SK-N-SH treated with all-trans-retinoic acid at 6 μM for 48 hours (cell line): ENCODE results near the gene PTF1A.

Experiments
- ATAC-seq: fragments of 200-7000 bp; cut with Tn5 transposase; 3 replicates; pipeline ENCODE4 v1.9.1; 2020; ENCODE audit warnings: mild to moderate bottlenecking, moderate library complexity
- ARNTL ChIP-seq: fragments of 450-650 bp; formaldehyde crosslinking; IDR thresholded peaks from 2 replicates; pipeline ENCODE4 v1.5.0; 2020; ENCODE audit warnings: low read depth, mild to moderate bottlenecking, moderate library complexity, borderline replicate concordance
- BACH2 ChIP-seq: fragments of 250-450 bp; sonication (Bioruptor Pico); IDR thresholded peaks from 2 replicates; pipeline ENCODE4 v1.9.0; 2021; ENCODE audit warnings: mild to moderate bottlenecking, borderline replicate concordance
- ESRRG ChIP-seq: fragments of 250-450 bp; sonication (Bioruptor Pico); IDR thresholded peaks from 2 replicates; pipeline ENCODE4 v1.6.1; 2021; ENCODE audit warnings: mild to moderate bottlenecking
- GLIS3 ChIP-seq: fragments of 250-450 bp; sonication (Bioruptor Pico); IDR thresholded peaks from 2 replicates; pipeline ENCODE4 v1.5.0; 2020; ENCODE audit warnings: mild to moderate bottlenecking, moderate library complexity
- ISL1 ChIP-seq: fragments of 250-450 bp; sonication (Bioruptor Pico); IDR thresholded peaks from 2 replicates; pipeline ENCODE4 v2.1.2; 2022; ENCODE audit warnings: mild to moderate bottlenecking, moderate library complexity
- OSR1 ChIP-seq: fragments of 250-450 bp; sonication (Bioruptor Pico); IDR thresholded peaks from 2 replicates; pipeline ENCODE4 v1.8.0; 2022; ENCODE audit warnings: moderate library complexity, mild to moderate bottlenecking, inconsistent platforms
- PATZ1 ChIP-seq: fragments of 250-450 bp; sonication (Bioruptor Pico); IDR thresholded peaks from 2 replicates; pipeline ENCODE4 v1.8.0; 2020; ENCODE audit warnings: mild to moderate bottlenecking, moderate library complexity, borderline replicate concordance
- POU6F1 ChIP-seq: fragments of 250-450 bp; sonication (Bioruptor Pico); IDR thresholded peaks from 2 replicates; pipeline ENCODE4 v1.8.0; 2021; ENCODE audit warnings: low read depth, mild to moderate bottlenecking, moderate library complexity, borderline replicate concordance
- PPARA ChIP-seq: fragments of 250-450 bp; sonication (Bioruptor Pico); IDR thresholded peaks from 2 replicates; pipeline ENCODE4 v1.5.0; 2020; ENCODE audit warnings: mild to moderate bottlenecking, borderline replicate concordance
- TCF4 ChIP-seq: fragments of 250-450 bp; sonication (Bioruptor Pico); IDR thresholded peaks from 2 replicates; pipeline ENCODE4 v1.8.0; 2021; ENCODE audit warnings: mild to moderate bottlenecking, moderate library complexity, borderline replicate concordance
- ZC3H10 ChIP-seq: fragments of 250-450 bp; sonication (Bioruptor Pico); IDR thresholded peaks from 2 replicates; pipeline ENCODE4 v1.5.1; 2021; ENCODE audit warnings: mild to moderate bottlenecking, moderate library complexity
- ZFP3 ChIP-seq: fragments of 250-450 bp; sonication (Bioruptor Pico); IDR thresholded peaks from 2 replicates; pipeline ENCODE4 v1.5.0; 2020; ENCODE audit warnings: mild to moderate bottlenecking, moderate library complexity
- ZNF565 ChIP-seq: fragments of 450-650 bp; formaldehyde crosslinking; conservative IDR thresholded peaks from 2 replicates; pipeline ENCODE4 v1.5.0; 2020; ENCODE audit warnings: low read depth, mild to moderate bottlenecking, moderate library complexity
- ZNF70 ChIP-seq: fragments of 450-650 bp; formaldehyde crosslinking; IDR thresholded peaks from 2 replicates; pipeline ENCODE4 v1.5.0; 2020; ENCODE audit warnings: mild to moderate bottlenecking, moderate library complexity
- ZNF8 ChIP-seq: fragments of 450-650 bp; formaldehyde crosslinking; IDR thresholded peaks from 2 replicates; pipeline ENCODE4 v1.5.0; 2020; ENCODE audit warnings: mild to moderate bottlenecking, moderate library complexity
- TF ChIP-seq, protein P1 (sequence below): fragments of 250-450 bp; sonication (Bioruptor Pico); IDR thresholded peaks from 2 replicates; pipeline ENCODE4 v1.5.0; 2020; ENCODE audit warnings: mild to moderate bottlenecking, moderate library complexity
- TF ChIP-seq, protein P2 (sequence below): fragments of 250-450 bp; sonication (Bioruptor Pico); IDR thresholded peaks from 2 replicates; pipeline ENCODE4 v1.5.1; 2021; ENCODE audit warnings: mild to moderate bottlenecking, moderate library complexity

PTF1A gene

DNA sequence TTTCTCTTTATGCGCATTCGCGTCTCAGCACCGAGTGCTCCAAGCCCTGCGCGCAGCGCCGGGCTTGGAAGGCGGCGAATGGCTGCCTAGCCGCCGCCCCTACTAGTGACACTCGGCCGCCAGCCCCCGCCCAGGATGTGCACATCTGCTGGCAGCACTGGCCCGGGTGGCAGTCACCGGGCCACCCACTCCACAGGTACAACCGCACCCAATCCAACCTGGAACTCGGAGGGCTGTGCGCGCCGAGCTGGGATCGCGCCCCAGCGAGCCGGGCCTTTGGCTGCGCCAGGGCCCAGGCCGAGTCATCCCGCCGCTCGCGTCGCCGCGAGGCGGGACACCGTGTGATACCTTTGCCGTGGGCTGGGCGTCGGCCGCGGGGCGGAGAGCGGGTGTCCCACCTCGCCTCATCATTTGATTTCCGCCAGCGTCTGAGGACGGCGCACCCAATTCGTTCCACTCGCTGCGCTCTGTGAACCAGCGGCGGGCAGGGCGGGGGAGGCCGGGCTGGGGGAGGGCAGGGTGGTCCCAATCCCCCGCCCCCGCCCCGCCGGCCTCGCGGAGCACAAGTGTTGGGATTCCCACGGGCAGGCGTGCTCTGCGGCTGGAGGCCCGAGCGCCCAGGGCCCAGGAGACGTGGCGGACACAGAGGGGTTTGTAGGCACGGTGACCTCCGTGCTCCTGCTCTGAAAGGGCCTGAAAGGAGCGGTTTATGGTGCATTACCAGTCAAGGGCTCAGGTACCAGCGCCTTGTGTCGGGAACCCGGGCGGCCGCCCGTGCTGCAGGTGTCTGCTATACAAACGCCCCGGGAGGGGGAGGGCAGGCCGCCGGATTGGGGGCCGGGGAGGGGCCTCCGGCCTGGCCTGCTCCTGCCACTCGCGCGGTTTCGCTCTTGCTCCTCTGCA is 17.8 kb upstream of the PTF1A start:
- no peak for ATAC-seq
- no peak for TF ChIP-seq ZNF8

- ATAC-seq: no peak
- no peak for TF ChIP-seq ARNTL (CRISPR knock-in tag)
- no peak for TF ChIP-seq OSR1 (CRISPR knock-in tag)
- no peak for TF ChIP-seq ZNF70 (CRISPR knock-in tag)
- TF ChIP-seq ISL1: no peak
- TF ChIP-seq PPARA (CRISPR knock-in tag): no peak
- TF ChIP-seq POU6F1 (CRISPR knock-in tag): no peak
- no peak for TF ChIP-seq GLIS3 (CRISPR knock-in tag)
Observed at GRCh38 chr10:23174977-23175512, 17.1 kb upstream of the PTF1A start.

DNA sequence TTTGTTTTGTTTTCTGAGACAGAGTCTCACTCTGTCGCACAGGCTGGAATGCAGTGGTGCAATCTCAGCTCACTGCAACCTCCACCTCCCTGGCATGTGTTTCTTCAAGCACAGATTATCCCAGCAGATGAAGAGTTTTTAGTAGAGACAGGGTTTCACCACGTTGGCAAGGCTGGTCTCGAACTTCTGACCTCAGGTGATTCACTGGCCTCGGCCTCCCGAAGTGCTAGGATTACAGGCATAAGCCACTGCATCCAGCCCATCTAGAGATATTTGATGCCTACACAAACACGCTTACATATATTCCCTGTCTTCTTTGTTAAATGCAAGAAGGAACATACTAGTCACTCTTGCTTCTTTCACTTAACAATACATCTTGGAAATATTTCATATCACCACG is 5.9 kb upstream of the PTF1A start:
- TF ChIP-seq ZNF8: no peak
- ATAC-seq: no peak

DNA sequence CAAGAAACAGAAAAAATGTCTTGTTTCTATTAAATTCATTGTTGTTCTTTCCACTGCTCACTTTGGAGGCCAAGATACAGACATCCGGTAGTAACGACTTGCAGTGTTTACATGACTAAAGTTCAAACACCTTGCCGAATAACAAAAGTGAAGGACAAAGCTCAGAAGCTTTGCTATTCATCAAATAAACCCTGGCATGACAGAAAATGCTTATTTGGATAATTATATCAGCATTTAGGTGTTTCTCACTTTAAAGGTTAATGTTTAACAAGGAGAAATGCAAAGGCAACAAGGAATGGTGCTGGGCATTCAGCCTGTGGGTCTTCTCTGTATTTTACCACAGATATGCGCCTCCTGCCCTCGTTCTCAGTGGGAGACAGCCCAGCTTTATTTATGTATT is 5.4 kb upstream of the PTF1A start:
- TF ChIP-seq ZC3H10 (CRISPR knock-in tag) (no peak), PPARA (CRISPR knock-in tag) (no peak), ZFP3 (no peak), TCF4 (CRISPR knock-in tag) (no peak), PATZ1 (CRISPR knock-in tag) (no peak), BACH2 (no peak), ZNF565 (CRISPR knock-in tag) (no peak)
- TF ChIP-seq, protein P1, sequence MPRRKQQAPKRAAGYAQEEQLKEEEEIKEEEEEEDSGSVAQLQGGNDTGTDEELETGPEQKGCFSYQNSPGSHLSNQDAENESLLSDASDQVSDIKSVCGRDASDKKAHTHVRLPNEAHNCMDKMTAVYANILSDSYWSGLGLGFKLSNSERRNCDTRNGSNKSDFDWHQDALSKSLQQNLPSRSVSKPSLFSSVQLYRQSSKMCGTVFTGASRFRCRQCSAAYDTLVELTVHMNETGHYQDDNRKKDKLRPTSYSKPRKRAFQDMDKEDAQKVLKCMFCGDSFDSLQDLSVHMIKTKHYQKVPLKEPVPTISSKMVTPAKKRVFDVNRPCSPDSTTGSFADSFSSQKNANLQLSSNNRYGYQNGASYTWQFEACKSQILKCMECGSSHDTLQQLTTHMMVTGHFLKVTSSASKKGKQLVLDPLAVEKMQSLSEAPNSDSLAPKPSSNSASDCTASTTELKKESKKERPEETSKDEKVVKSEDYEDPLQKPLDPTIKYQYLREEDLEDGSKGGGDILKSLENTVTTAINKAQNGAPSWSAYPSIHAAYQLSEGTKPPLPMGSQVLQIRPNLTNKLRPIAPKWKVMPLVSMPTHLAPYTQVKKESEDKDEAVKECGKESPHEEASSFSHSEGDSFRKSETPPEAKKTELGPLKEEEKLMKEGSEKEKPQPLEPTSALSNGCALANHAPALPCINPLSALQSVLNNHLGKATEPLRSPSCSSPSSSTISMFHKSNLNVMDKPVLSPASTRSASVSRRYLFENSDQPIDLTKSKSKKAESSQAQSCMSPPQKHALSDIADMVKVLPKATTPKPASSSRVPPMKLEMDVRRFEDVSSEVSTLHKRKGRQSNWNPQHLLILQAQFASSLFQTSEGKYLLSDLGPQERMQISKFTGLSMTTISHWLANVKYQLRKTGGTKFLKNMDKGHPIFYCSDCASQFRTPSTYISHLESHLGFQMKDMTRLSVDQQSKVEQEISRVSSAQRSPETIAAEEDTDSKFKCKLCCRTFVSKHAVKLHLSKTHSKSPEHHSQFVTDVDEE (CRISPR knock-in tag): no peak
- TF ChIP-seq, protein P2, sequence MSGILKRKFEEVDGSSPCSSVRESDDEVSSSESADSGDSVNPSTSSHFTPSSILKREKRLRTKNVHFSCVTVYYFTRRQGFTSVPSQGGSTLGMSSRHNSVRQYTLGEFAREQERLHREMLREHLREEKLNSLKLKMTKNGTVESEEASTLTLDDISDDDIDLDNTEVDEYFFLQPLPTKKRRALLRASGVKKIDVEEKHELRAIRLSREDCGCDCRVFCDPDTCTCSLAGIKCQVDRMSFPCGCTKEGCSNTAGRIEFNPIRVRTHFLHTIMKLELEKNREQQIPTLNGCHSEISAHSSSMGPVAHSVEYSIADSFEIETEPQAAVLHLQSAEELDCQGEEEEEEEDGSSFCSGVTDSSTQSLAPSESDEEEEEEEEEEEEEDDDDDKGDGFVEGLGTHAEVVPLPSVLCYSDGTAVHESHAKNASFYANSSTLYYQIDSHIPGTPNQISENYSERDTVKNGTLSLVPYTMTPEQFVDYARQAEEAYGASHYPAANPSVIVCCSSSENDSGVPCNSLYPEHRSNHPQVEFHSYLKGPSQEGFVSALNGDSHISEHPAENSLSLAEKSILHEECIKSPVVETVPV (CRISPR knock-in tag): no peak
- no peak for ATAC-seq

DNA sequence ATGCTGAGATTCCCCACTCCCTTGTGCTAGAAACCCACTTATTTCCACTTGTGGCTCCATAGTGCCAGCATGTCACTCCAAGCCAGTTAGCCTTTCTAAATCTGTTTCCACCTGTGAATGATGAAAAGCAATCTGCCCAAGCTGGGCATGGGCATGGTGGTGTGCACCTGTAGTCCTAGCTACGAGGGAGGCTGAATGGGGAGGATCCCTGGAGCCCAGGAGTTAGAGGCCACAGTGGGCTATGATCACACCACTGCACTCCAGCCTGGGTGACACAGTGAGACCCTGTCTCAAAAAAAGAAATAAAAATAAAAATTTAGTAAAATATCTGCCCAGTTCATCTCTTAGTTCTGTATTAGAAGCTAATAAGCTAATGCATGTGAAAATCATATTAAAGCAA is 5.0 kb upstream of the PTF1A start:
- no peak for ATAC-seq

GRCh38 chr10:23189024-23189423 is 3.1 kb upstream of the PTF1A start:
- TF ChIP-seq, protein P2 (CRISPR knock-in tag): no peak
- TF ChIP-seq BACH2 (no peak), ZNF565 (CRISPR knock-in tag) (no peak), PATZ1 (CRISPR knock-in tag) (no peak), ZNF70 (CRISPR knock-in tag) (no peak), GLIS3 (CRISPR knock-in tag) (no peak)
- ATAC-seq: no peak

More for the DNA sequence above, 5.0 kb upstream of the PTF1A start:
- TF ChIP-seq ZFP3 (no peak), ESRRG (CRISPR knock-in tag) (no peak)
- TF ChIP-seq, all 23 proteins: peak for 0
